Measurements from ENCODE around the gene PTH2R.
"Not testable (repeated sequence)": the region's sequence is repeated elsewhere in the genome, so short reads cannot be mapped to it uniquely, and the experiment has no call there.

The PTH2R gene

DNA sequence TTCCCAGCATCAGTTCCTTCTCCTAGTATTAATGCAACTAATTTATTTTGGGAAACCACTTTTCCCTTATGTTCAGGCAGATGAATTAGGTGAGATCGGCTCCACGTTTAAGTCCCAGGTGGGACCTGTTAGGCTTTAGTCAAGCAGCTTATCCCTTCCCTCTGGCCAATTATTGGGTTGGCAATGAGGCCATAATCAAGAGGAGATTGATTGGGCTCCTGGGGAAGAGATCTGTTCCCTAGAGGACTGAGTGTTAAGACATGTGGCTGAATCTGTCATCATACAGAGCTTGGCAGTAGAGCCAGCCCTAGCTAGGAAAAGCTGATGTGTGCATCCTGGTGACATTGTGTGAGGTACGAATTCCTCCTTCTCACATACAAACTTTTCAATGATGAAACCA, 104.4 kb downstream of the PTH2R start:
- no peaks in the 10 kb centered on the region for H3K36me3 Mint-ChIP-seq (ENCODE audit: insufficient read depth)
- no peaks in the 10 kb centered on the region for H3K4me1 Mint-ChIP-seq (ENCODE audit: low read depth in 2 of 2)
- no peaks in the 10 kb centered on the region for H3K27me3 Mint-ChIP-seq
- H3K4me3 Mint-ChIP-seq: no peak overlapping the region
- H3K27ac Mint-ChIP-seq: no peak overlapping the region
- peaks cover 7 to 22% of the 10 kb centered on the region in 2 donors for H3K9me3 Mint-ChIP-seq
- no peak for DNase-seq
- no peak for ATAC-seq (replicated peaks)

DNA sequence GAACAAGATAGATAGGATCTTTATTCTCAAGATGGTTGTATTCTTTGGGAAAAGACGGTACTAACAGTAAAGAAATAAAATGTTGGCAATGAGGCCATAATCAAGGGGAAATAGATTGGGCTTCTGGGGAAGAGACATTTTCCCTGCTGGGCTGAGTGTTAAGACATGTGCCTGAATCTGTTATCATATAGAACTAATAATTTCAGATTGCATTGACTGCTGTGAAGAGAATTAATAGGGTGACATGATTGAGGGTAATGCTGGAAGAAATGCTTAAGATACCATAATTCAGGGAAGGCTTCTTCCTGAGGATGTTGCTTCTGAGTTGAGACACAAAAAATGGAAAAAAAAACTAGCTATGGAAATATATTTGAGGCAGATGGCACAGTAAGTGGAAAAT, 105.0 kb downstream of the PTH2R start:
- Mint-ChIP-seq H3K27me3 (no peaks in the 10 kb centered on the region), H3K36me3 (ENCODE audit: insufficient read depth) (no peaks in the 10 kb centered on the region), H3K9me3 (peaks cover 7 to 20% of the 10 kb centered on the region in 2 donors), H3K4me1 (ENCODE audit: low read depth in 2 of 2) (no peaks in the 10 kb centered on the region), H3K27ac (no peak overlapping the region), H3K4me3 (no peak overlapping the region)
- ATAC-seq (replicated peaks) (no peak), DNase-seq (no peak)

DNA sequence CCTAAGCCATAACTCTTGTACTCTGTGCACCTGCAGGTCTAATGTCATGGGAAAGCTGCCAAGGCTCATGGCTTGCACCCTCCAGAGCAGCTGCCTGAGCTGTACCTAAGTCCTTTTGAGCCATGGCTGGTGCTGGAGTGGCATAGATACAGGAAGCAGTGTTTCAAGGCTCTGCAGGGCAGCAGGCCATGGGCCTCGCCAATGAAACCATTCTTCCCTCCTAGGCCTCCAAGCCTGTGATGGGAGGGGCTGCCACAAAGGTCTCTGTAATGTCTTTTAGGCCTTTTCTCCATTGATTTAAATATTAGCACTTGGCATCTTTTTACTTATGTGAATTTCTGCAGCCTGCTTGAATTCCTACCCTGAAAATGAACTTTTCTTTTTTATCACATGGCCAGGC, 108.5 kb downstream of the PTH2R start:
- Mint-ChIP-seq H3K4me1 (ENCODE audit: low read depth in 2 of 2) (no peaks in the 10 kb centered on the region), H3K27me3 (no peaks in the 10 kb centered on the region), H3K27ac (no peak overlapping the region), H3K9me3 (peaks cover 7 to 9% of the 10 kb centered on the region in 2 donors), H3K4me3 (no peak overlapping the region), H3K36me3 (ENCODE audit: insufficient read depth) (no peaks in the 10 kb centered on the region)
- ATAC-seq (replicated peaks) (no peak), DNase-seq (no peak)

DNA sequence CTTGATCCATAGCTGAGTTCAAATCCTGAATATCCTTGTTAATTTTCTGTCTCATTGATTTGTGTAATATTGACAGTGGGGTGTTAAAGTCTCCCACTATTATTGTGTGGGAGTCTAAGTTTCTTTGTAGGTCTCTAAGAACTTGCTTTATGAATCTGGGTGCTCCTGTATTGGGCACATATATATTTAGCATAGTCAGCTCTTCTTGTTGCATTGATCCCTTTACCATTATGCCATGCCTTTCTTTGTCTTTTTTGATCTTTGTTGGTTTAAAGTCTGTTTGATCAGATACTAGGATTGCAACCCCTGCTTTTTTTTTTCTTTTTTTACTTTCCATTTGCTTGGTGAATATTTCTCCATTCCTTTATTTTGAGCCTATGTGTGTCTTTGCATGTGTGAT, 116.5 kb downstream of the PTH2R start:
- not testable (repeated sequence) for H3K36me3 Mint-ChIP-seq (ENCODE audit: insufficient read depth); ATAC-seq (replicated peaks); H3K4me3 Mint-ChIP-seq; H3K27me3 Mint-ChIP-seq; H3K4me1 Mint-ChIP-seq (ENCODE audit: low read depth in 2 of 2); H3K27ac Mint-ChIP-seq; DNase-seq
- H3K9me3 Mint-ChIP-seq: peaks cover 9 to 18% of the 10 kb centered on the region in 2 donors

DNA sequence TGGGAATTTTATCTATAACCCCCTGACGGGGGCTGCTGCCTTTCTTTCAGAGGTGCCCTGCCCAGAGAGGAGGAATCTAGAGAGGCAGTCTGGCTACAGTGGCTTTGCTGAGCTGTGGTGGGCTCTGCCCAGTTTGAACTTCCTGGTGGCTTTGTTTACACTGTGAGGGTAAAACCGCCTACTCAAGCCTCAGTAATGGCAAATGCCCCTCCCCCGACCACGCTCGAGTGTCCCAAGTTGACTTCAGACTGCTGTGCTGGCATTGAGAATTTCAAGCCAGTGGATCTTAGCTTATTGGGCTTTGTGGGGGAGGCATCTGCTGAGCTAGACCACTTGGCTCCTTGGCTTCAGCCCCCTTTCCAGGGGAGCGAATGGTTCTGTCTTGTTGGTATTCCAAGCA, 118.6 kb downstream of the PTH2R start:
- ATAC-seq (replicated peaks); H3K27ac Mint-ChIP-seq; H3K36me3 Mint-ChIP-seq (ENCODE audit: insufficient read depth); H3K4me1 Mint-ChIP-seq (ENCODE audit: low read depth in 2 of 2); H3K27me3 Mint-ChIP-seq; H3K4me3 Mint-ChIP-seq; DNase-seq: not testable (repeated sequence)
- peaks cover 7 to 18% of the 10 kb centered on the region in 2 donors for H3K9me3 Mint-ChIP-seq

GRCh38 chr2:208529796-208530195, 123.2 kb downstream of the PTH2R start:
- peaks cover 0 to 6% of the 10 kb centered on the region in 2 donors for H3K9me3 Mint-ChIP-seq
- no peaks in the 10 kb centered on the region for H3K4me1 Mint-ChIP-seq (ENCODE audit: low read depth in 2 of 2)
- H3K4me3 Mint-ChIP-seq: no peak overlapping the region
- ATAC-seq (replicated peaks): no peak
- H3K27me3 Mint-ChIP-seq: no peaks in the 10 kb centered on the region
- no peak overlapping the region for H3K27ac Mint-ChIP-seq
- no peak for DNase-seq
- H3K36me3 Mint-ChIP-seq (ENCODE audit: insufficient read depth): no peaks in the 10 kb centered on the region

GRCh38 chr2:208531361-208531760, 124.8 kb downstream of the PTH2R start:
- no peaks in the 10 kb centered on the region for H3K4me1 Mint-ChIP-seq (ENCODE audit: low read depth in 2 of 2)
- no peak for DNase-seq
- no peak for ATAC-seq (replicated peaks)
- H3K27ac Mint-ChIP-seq: no peak overlapping the region
- no peaks in the 10 kb centered on the region for H3K36me3 Mint-ChIP-seq (ENCODE audit: insufficient read depth)
- peaks cover under 1 to 1% of the 10 kb centered on the region in 2 donors for H3K9me3 Mint-ChIP-seq
- H3K4me3 Mint-ChIP-seq: no peak overlapping the region
- no peaks in the 10 kb centered on the region for H3K27me3 Mint-ChIP-seq

DNA sequence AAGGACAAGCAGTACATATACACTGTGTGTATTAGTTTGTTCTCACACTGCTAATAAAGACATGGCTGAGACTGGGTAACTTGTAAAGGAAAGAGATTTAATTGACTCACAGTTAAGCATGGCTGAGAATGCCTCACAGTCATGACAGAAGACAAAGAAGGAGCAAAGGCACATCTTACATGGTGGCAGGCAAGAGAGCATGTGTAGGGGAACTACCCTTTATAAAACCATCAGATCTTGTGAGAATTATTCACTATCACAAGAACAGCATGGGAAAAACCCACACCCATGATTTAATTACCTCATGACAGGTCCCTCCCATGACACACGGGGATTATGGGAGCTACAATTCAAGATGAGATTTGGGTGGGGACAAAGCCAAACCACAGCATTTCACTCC, 129.0 kb downstream of the PTH2R start:
- H3K4me1 Mint-ChIP-seq (ENCODE audit: low read depth in 2 of 2); H3K4me3 Mint-ChIP-seq; H3K27ac Mint-ChIP-seq; H3K36me3 Mint-ChIP-seq (ENCODE audit: insufficient read depth); ATAC-seq (replicated peaks); H3K9me3 Mint-ChIP-seq; DNase-seq; H3K27me3 Mint-ChIP-seq: not testable (repeated sequence)

DNA sequence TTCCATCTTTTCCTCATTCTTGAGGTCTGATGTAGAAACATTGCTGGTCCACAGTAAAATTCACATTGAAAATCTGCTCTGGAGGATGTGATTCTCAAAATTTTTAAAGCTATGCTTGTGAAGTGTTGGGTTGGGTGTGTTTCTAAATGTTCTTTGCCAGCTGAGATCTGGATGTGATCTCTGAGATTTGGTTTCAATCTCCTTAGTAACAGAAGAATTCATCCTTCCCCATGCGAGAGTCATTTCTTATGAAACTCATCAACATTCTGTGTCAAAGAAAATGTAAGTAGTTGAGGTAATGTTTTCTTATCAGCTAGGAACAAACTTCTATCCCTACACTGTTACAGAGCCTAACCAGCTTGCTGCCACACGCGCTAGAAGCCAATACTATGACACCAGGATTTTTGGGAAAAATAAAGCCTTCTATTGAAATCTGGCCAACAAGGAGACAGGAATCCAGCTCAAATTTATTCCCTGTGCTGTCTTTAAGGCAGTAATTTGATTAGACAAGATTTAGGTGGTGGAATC, 134.9 kb downstream of the PTH2R start:
- Mint-ChIP-seq H3K36me3 (ENCODE audit: insufficient read depth) (no peaks in the 10 kb centered on the region), H3K27me3 (no peaks in the 10 kb centered on the region), H3K9me3 (peaks cover 0 to 6% of the 10 kb centered on the region in 2 donors), H3K27ac (no peak overlapping the region), H3K4me1 (ENCODE audit: low read depth in 2 of 2) (no peaks in the 10 kb centered on the region), H3K4me3 (no peak overlapping the region)
- DNase-seq (no peak), ATAC-seq (replicated peaks) (no peak)

DNA sequence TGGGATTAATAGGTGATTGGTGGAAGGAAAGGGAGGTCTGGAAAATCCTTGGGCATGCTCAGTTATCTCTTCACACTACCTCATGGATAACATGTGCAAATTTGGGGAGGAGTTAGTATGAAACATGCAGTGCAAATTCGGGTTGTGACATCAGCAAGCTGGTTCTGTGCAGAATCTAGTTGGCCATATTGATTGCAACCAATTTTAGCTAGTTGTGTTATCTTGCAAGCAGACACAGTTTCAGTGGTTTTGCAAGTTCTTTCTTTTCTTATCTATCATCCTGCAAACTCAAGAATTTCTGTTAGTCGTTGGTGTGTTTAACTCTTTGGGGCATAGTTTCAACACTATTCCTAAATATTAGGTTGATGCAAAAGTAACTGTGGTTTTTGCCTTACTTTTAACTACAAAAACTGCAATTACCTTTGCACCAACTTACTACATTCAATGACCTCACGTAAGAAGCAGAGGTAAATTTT, 135.4 kb downstream of the PTH2R start:
- Mint-ChIP-seq H3K9me3 (peaks cover 0 to 6% of the 10 kb centered on the region in 2 donors), H3K4me1 (ENCODE audit: low read depth in 2 of 2) (no peaks in the 10 kb centered on the region), H3K4me3 (no peak overlapping the region), H3K27me3 (no peaks in the 10 kb centered on the region), H3K36me3 (ENCODE audit: insufficient read depth) (no peaks in the 10 kb centered on the region), H3K27ac (no peak overlapping the region)
- no peak for ATAC-seq (replicated peaks)
- DNase-seq: no peak

DNA sequence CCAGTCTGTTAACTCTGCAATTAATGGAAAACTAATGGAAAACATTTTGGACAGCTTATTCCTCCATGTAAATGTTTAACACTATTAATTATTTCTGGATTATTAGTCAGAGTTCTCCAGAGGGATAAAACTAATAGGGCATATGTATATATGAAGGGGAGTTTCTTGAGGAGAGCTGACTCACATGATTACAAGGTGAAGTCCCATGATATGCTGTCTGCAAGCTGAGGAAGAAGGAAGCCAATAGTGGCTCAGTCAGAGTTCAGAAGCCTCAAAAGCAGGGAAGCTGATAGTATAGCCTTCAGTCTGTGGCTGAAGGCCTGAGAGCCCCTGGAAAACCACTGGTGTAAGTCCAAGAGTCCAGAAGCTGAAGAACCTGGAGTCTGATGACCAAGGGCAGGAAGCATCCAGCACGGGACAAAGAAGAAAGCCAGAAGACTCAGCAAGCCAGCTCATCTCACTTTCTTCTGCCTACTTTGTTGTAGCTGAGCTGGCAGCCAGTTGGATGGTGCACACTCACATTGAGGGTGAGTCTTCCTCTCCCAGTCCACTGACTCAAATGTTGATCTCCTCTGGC, 136.0 kb downstream of the PTH2R start:
- H3K27ac Mint-ChIP-seq: no peak overlapping the region

More for the DNA sequence above, 136.0 kb downstream of the PTH2R start:
- Mint-ChIP-seq H3K9me3 (peaks cover 0 to 2% of the 10 kb centered on the region in 2 donors), H3K4me3 (no peak overlapping the region), H3K27me3 (no peaks in the 10 kb centered on the region), H3K4me1 (ENCODE audit: low read depth in 2 of 2) (no peaks in the 10 kb centered on the region), H3K36me3 (ENCODE audit: insufficient read depth) (no peaks in the 10 kb centered on the region)
- DNase-seq: no peak
- ATAC-seq (replicated peaks): no peak

All from effector memory CD8-positive, alpha-beta T cell (primary cell).